Astrocyte (in vitro differentiated cells and primary cell): ENCODE measurements around the gene ANTXR2.

ENCODE experiments used
- EZH2 ChIP-seq: IDR thresholded peaks from 2 replicates; pipeline ENCODE4 v1.6.1; 2012; ENCODE audit warnings: mild to moderate bottlenecking, low read length, inconsistent platforms; ENCODE audit not compliant: insufficient read depth
- TF ChIP-seq, protein P1 (sequence below): IDR thresholded peaks from 2 replicates; pipeline ENCODE4 v1.5.1; 2011; ENCODE audit warnings: low read depth, mild to moderate bottlenecking, inconsistent platforms, low read length, moderate library complexity; ENCODE audit not compliant: insufficient read depth

DNA sequence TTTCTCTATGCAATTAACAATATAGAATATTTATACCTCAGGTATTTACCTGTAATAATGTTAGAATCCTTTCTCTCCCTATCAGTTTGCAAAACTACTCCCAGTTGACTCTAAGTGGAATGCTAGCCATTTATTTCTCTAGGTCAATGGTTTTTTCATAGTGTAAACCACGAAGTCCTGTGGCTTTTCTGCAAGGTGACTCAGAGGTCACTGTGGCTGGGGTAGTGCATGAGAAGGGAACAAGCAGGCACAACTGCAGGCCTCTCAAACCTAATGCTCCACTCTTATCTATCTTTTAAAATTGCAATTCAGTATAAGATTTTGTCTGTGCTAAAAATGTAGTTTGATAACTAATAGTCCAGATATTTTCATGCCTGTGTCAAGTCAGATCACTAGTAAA lies 159.4 kb downstream of the ANTXR2 start:
- TF ChIP-seq, protein P1, sequence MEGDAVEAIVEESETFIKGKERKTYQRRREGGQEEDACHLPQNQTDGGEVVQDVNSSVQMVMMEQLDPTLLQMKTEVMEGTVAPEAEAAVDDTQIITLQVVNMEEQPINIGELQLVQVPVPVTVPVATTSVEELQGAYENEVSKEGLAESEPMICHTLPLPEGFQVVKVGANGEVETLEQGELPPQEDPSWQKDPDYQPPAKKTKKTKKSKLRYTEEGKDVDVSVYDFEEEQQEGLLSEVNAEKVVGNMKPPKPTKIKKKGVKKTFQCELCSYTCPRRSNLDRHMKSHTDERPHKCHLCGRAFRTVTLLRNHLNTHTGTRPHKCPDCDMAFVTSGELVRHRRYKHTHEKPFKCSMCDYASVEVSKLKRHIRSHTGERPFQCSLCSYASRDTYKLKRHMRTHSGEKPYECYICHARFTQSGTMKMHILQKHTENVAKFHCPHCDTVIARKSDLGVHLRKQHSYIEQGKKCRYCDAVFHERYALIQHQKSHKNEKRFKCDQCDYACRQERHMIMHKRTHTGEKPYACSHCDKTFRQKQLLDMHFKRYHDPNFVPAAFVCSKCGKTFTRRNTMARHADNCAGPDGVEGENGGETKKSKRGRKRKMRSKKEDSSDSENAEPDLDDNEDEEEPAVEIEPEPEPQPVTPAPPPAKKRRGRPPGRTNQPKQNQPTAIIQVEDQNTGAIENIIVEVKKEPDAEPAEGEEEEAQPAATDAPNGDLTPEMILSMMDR, result no peak
- no peak for TF ChIP-seq EZH2
